Caki2 (cell line): ENCODE measurements around the gene TEN1. TPM values are rescaled to one million over a fixed set of nuclear protein-coding genes. Genes with fewer than 3 reads are reported as not detected.
"Not testable (repeated sequence)": the region's sequence is repeated elsewhere in the genome, so short reads cannot be mapped to it uniquely, and the experiment has no call there.

Source experiments
- DNase-seq: peaks from one replicate; pipeline ENCODE4 v3.0.0-alpha.2; 2015; ENCODE audit warnings: low read depth
- in situ Hi-C: cut with HindIII; loops from 2 replicates; pipeline ENCODE4 v1.10.0; 2016; ENCODE audit warnings: low sequenced_read_pairs, low pct_unique_long_range_greater_than_20kb, mixed read lengths
- total RNA-seq: library from RNA; depleted of rRNA; stranded (reverse); fragments of >200 nt; shearing (Covaris generic); gene quantifications from 2 replicates; pipeline ENCODE4 v1.2.3, GENCODE V29; 2014; ENCODE audit warnings: low replicate concordance

Gene TEN1
- total RNA-seq, 1 experiment from 2014 or later, result 23.1 TPM

DNA sequence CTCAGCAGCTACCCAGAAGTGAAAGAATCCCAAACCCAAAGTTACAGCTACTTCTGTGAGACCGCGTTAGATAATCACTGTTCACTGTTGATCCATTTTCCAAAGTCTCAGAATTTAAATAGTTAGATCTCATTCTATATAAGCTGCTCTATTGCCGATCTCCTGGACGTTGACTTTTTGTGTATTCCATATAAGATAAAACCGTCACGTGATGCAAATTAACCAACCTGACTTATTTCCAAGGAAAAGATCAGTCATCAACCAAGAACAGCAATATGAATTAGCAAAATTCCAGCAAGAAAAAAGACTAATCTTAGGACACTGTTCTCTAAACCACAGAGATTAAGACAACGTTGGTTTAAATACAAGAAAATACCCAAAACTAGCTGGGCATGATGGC, 8.4 kb upstream of the TEN1 start:
- DNase-seq, result no peak
- in situ Hi-C loops, result no loop called here

GRCh38 chr17:75975187-75975586, 3.9 kb upstream of the TEN1 start:
- DNase-seq, in situ Hi-C loops: not testable (repeated sequence)

DNA sequence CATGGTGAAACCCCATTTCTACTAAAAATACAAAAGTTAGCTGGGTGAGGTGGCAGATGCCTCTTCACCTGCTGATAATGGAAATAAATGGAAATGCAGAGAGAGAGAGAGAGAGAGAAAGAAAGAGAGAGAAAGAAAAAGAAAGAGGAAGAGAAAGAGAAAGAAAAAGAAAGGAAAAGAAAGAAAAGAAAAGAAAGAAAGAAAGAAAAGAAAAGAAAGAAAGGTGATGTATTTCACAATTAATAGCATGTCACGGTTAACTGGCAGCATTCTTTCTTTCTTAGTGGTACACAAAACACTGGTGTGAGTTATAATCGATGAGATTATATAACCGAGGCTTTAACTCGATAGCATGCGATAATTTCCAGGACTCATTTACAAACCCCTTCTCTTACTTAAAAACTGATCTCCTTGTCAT, 3.3 kb upstream of the TEN1 start:
- in situ Hi-C loops, result no loop called here
- no peak for DNase-seq

DNA sequence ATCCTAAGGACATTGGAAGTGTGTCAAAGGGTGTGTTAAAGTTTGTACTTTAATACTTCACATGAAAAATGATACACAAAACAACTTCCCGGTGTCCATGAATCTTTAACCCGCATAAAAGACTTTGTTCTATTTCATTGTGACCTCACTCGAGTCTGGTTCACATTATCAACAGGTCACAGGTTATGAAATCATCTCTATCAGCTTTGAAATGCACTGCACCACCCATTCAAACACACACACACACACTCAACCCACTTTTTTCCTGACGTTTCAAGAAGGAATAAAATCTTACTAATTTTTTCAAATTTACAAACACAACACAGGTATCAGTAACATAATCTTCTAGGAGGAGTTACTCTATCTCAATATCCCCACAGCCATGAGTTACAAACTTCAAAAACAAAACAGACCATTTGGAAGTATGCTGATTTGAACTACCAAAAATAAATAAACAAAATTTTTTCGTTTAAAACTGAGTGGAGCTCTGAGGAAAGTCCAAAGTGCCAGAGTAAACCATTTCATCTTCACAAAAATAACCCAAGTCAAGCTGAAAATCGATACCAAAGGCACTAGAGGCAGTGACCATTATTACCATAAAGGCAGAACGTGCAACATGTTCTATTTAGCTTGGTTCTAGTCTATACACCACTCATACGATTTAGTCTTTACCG, 2.7 kb upstream of the TEN1 start:
- in situ Hi-C loops, result no loop called here
- DNase-seq, result no peak

GRCh38 chr17:75979705-75980187, 706 bp downstream of the TEN1 start:
- in situ Hi-C loops, result no loop called here
- DNase-seq, result no peak

DNA sequence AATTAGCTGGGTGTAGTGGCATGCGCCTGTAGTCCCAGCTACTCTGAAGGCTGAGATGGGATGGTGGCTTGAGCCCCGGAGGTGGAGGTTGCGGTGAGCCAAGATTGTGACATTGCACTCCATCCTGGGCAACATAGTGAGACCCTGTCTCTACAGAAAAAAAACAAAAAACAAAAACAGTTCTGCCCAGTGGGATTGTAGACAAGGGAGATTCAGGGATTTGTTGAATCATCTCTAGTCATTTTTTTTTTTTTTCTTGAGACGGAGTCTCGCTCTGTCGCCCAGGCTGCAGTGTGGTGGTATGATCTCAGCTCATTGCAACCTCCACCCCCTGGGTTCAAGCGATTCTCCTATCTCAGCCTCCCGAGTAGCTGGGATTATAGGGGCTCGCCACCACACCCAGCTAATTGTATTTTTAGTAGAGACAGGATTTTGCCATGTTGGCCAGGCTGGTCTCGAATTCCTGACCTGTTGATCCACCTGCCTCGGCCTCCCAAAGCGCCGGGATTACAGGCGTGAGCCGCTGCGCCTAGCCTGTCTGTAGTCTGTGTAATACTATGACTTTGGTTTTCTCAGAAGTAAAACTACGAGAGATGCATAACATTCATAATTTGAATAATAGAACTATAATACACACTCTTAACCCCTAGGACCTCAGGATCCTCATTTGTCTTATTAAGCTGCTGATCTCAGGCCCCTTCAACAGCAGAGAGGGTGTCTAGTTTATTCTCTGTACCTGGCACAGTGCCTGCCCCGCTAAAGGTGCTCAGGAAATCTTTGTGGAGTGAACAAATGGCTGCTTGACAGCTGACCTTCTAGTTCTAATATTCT, 1.4 kb downstream of the TEN1 start:
- in situ Hi-C loops, result no loop called here
- DNase-seq, result peak; percentile 70

- DNase-seq, result no peak
- in situ Hi-C loops, result no loop called here
Measured at GRCh38 chr17:75981019-75981615, 2.1 kb downstream of the TEN1 start.

GRCh38 chr17:75983501-75984181, 4.6 kb downstream of the TEN1 start:
- DNase-seq, result peak; percentile 62
- in situ Hi-C loops, result no loop called here

DNA sequence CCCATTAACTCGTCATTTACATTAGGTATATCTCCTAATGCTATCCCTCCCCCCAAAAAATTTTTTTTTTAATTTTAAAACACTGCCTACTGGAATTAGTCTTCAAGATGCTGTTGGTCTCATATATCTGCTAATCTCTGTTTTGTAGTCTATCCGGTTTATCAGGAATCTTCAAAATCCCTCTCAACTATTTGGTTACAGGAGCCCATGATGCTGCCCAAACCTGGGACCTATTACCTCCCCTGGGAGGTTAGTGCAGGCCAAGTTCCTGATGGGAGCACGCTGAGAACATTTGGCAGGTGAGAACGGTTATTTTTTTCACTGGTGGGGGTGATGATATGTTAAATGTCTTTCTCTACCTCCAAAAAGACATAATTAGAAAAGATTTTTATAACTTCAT, 6.9 kb downstream of the TEN1 start:
- DNase-seq, result no peak
- in situ Hi-C loops, result no loop called here

GRCh38 chr17:75987041-75987440, 8.0 kb downstream of the TEN1 start:
- in situ Hi-C loops, result no loop called here
- no peak for DNase-seq

DNA sequence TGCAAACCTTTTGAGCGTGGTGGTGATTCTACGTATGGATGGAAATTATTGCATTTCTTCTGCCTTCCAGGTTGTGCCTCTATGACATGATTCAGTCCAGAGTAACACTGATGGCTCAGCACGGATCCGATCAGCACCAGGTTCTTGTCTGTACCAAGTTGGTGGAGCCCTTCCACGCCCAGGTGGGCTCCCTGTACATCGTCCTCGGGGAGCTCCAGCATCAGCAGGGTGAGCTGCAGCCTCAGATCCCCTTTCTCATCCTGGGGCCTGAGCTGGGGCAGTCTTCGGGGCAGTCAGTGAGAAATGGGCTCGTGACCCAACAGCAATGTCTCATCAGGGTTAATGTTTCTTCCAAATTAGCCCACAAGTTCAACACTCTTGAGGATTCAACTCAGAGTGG, 12.4 kb downstream of the TEN1 start:
- DNase-seq, result no peak
- in situ Hi-C loops, result no loop called here

- in situ Hi-C loops, result no loop called here
- no peak for DNase-seq
Measured at GRCh38 chr17:75994802-75995370, 15.8 kb downstream of the TEN1 start.

- in situ Hi-C loops, result no loop called here
Measured at GRCh38 chr17:75995385-75995925, 16.4 kb downstream of the TEN1 start.

DNA sequence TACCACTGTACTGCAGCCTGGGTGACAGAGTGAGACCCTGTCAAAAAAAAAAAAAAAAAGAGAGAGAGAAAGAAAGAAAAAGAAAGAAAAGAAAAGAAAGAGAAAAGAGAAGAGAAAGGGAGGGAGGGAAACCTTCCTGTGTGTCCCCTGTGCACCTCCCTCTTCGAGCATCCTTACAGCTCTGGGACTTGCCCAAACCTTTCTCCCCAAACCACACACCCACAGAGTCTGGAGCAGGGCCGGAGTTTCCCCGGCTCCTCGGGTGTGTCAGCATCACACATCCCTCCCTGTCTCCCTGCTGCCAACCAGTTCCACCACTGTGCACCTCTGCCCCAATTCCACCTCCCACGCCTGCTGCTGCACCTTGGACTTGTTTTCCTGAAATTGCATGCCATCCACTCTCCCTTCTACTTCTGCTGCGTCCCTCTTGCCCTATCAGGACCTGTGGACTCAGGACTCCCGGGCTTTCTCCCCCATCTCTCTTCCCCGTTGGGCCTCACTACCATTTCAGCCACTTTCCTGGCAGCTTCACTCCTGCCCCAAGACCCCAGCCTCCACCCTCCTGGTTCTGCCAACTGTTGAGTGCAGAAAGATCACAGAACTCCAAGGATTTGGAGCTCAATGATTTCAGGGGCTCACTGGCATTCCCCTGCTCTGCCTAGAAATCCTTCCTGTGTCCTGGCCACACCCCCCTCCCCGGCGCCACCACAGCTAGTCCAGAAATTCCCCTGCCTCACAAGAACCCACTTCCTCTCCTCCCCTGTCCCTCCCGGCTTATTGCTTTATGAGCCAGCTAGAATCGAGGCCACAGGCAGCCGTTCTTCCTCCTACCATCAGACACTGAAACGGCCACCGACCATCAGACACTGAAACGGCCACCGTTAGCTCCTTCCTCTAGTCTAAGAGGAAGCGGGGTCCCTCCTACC, 17.9 kb downstream of the TEN1 start:
- peak; percentile 40 for DNase-seq
- in situ Hi-C loops, result no loop called here

More at GRCh38 chr17:75995385-75995925, 16.4 kb downstream of the TEN1 start:
- DNase-seq, result no peak

DNA sequence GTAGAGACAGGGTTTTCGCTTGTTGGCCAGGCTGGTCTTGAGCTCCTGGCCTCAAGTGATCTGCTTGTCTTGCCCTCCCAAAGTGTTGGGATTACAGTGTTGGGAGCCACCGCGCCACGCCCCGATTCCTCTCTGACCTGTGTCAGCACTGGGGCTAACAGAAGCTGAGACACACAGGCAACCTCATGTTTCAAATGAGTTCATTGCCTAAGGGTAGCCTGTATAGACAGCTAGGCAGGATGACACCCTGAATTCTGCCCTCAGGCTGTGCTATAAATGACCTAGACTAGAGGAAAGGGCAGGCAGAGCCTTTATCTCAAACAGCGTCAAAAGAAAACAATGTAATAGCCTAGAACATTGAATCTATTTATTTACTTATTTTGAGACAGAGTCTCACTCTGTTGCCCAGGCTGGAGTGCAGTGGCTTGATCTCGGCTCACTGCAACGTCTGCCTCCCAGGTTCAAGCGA, 19.3 kb downstream of the TEN1 start:
- DNase-seq, result peak; percentile 48
- in situ Hi-C loops, result no loop called here

DNA sequence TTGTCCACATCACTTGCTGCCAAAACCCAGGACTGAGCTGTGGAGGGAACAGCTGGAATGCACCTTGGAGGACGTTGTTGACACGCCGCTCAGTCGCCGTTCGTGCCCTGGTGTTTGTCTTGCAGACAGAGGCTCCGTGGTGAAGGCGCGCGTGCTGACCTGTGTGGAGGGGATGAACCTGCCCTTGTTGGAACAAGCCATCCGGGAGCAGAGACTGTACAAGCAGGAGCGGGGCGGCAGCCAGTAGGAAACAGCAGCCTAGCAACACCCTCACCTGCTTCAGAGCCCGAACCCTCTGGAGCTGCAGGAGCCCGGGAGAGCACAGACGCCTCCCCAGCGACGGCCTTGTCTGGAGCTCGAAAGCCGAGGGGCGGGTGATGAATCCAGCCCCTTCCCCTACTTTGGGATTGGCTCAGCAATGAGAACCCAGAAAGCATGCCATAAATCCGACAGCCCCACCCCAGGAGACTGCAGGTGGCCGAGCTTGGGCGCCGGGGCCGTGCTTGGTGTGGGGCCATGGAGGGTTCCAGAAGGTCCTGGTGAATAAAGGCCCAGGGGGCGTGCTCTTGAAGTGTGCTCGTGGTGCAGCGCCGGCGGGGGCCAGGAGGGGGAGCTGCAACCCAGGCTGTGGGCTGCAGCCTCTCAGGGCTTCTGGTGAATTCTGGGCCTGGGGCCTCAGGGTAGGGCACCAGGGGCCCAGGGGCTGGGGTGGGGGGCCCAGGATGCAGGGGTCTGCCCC, 21.1 kb downstream of the TEN1 start:
- in situ Hi-C loops, result no loop called here

More for the DNA sequence above, 21.1 kb downstream of the TEN1 start:
- DNase-seq, result no peak
